ENCODE data around the gene NFIX. TPM values are rescaled to one million over a fixed set of nuclear protein-coding genes. Genes with fewer than 3 reads are reported as not detected.
A peak's percentile ranks its signal among the peaks of the same experiment; 100 is the strongest.

NFIX gene
- total RNA-seq, 1 donor from 2014 or later: 5.8 TPM

- Histone ChIP-seq H3K4me3 (ENCODE audit: low read depth, low read length) (no peak overlapping the region), H3K27me3 (ENCODE audit: control insufficient read depth, insufficient read depth, low read length) (no peaks in the 10 kb centered on the region), H3K36me3 (ENCODE audit: control insufficient read depth, insufficient read depth, low read length) (peaks cover 1% of the 10 kb centered on the region)
- peak; percentile 95 for TF ChIP-seq CTCF (IDR thresholded peaks at IDR 0.05; ENCODE audit: insufficient read depth, low read length, severe bottlenecking)
- DNase-seq (ENCODE audit: low read depth) (peak; percentile 58), FAIRE-seq (peak; percentile 92)
Measured at GRCh38 chr19:13093407-13094105, 98.3 kb downstream of the NFIX start.

GRCh38 chr19:13094106-13094504 lies 98.8 kb downstream of the NFIX start:
- no peaks in the 10 kb centered on the region for H3K27me3 ChIP-seq (ENCODE audit: control insufficient read depth, insufficient read depth, low read length)
- FAIRE-seq: no peak
- no peak for TF ChIP-seq CTCF (IDR thresholded peaks at IDR 0.05; ENCODE audit: insufficient read depth, low read length, severe bottlenecking)
- no peak for DNase-seq (ENCODE audit: low read depth)
- no peak overlapping the region for H3K4me3 ChIP-seq (ENCODE audit: low read depth, low read length)
- peaks cover 1% of the 10 kb centered on the region for H3K36me3 ChIP-seq (ENCODE audit: control insufficient read depth, insufficient read depth, low read length)

GRCh38 chr19:13094771-13095392 lies 99.6 kb downstream of the NFIX start:
- Histone ChIP-seq H3K36me3 (ENCODE audit: control insufficient read depth, insufficient read depth, low read length) (peaks cover 1% of the 10 kb centered on the region), H3K27me3 (ENCODE audit: control insufficient read depth, insufficient read depth, low read length) (no peaks in the 10 kb centered on the region), H3K4me3 (ENCODE audit: low read depth, low read length) (no peak overlapping the region)
- no peak for TF ChIP-seq CTCF (IDR thresholded peaks at IDR 0.05; ENCODE audit: insufficient read depth, low read length, severe bottlenecking)
- FAIRE-seq (no peak), DNase-seq (ENCODE audit: low read depth) (no peak)

- no peak for FAIRE-seq
- peaks cover under 1% of the 10 kb centered on the region for H3K36me3 ChIP-seq (ENCODE audit: control insufficient read depth, insufficient read depth, low read length)
- no peak overlapping the region for H3K4me3 ChIP-seq (ENCODE audit: low read depth, low read length)
- no peaks in the 10 kb centered on the region for H3K27me3 ChIP-seq (ENCODE audit: control insufficient read depth, insufficient read depth, low read length)
- DNase-seq (ENCODE audit: low read depth): no peak
- no peak for TF ChIP-seq CTCF (IDR thresholded peaks at IDR 0.05; ENCODE audit: insufficient read depth, low read length, severe bottlenecking)
Measured at GRCh38 chr19:13095393-13095784, 100.1 kb downstream of the NFIX start.

GRCh38 chr19:13095934-13096927 lies 101.0 kb downstream of the NFIX start:
- no peak for DNase-seq (ENCODE audit: low read depth)
- Histone ChIP-seq H3K36me3 (ENCODE audit: control insufficient read depth, insufficient read depth, low read length) (no peaks in the 10 kb centered on the region), H3K4me3 (ENCODE audit: low read depth, low read length) (no peak overlapping the region), H3K27me3 (ENCODE audit: control insufficient read depth, insufficient read depth, low read length) (no peaks in the 10 kb centered on the region)
- peak; percentile 19 for TF ChIP-seq CTCF (IDR thresholded peaks at IDR 0.05; ENCODE audit: insufficient read depth, low read length, severe bottlenecking)
- no peak for FAIRE-seq

Measured in bronchial epithelial cell (primary cell).